LNCaP clone FGC (cell line): ENCODE results near the gene SPTLC1.
"Not testable (repeated sequence)": the region's sequence is repeated elsewhere in the genome, so short reads cannot be mapped to it uniquely, and the experiment has no call there.

Experiments
- DNase-seq: peaks from one replicate; pipeline ENCODE4 v3.0.0-alpha.2; 2011; ENCODE audit warnings: low read depth
- H3K4me3 ChIP-seq: 2 replicates; pipeline ENCODE4 v1.5.1; 2011; ENCODE audit warnings: mild to moderate bottlenecking, low read depth, low read length, control low read depth
- TF ChIP-seq, protein P1 (sequence below): IDR thresholded peaks from 2 replicates; pipeline ENCODE4 v1.5.1; 2012; ENCODE audit warnings: mild to moderate bottlenecking; ENCODE audit not compliant: control insufficient read depth, insufficient read depth; ENCODE audit errors: extremely low read depth

The SPTLC1 gene

DNA sequence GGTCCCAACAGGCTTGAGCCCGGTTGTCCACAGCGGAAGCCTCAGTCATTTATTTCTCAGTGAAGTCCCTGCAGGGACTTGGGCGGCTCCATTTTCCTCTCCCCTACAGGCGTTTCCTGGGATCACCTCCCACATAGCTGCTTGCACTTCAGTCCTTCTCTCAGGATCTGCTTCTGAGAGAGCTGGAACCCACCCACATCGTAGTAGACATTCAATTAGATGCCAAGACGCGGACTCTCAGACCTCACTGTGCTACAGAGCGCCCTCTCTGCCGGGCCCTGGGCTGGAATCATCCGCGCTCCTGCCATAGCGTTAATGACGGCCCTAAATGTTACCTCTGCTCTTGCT, 111.2 kb downstream of the SPTLC1 start:
- DNase-seq = no peak
- TF ChIP-seq, protein P1, sequence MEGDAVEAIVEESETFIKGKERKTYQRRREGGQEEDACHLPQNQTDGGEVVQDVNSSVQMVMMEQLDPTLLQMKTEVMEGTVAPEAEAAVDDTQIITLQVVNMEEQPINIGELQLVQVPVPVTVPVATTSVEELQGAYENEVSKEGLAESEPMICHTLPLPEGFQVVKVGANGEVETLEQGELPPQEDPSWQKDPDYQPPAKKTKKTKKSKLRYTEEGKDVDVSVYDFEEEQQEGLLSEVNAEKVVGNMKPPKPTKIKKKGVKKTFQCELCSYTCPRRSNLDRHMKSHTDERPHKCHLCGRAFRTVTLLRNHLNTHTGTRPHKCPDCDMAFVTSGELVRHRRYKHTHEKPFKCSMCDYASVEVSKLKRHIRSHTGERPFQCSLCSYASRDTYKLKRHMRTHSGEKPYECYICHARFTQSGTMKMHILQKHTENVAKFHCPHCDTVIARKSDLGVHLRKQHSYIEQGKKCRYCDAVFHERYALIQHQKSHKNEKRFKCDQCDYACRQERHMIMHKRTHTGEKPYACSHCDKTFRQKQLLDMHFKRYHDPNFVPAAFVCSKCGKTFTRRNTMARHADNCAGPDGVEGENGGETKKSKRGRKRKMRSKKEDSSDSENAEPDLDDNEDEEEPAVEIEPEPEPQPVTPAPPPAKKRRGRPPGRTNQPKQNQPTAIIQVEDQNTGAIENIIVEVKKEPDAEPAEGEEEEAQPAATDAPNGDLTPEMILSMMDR = no peak
- H3K4me3 ChIP-seq = no peak overlapping the region

DNA sequence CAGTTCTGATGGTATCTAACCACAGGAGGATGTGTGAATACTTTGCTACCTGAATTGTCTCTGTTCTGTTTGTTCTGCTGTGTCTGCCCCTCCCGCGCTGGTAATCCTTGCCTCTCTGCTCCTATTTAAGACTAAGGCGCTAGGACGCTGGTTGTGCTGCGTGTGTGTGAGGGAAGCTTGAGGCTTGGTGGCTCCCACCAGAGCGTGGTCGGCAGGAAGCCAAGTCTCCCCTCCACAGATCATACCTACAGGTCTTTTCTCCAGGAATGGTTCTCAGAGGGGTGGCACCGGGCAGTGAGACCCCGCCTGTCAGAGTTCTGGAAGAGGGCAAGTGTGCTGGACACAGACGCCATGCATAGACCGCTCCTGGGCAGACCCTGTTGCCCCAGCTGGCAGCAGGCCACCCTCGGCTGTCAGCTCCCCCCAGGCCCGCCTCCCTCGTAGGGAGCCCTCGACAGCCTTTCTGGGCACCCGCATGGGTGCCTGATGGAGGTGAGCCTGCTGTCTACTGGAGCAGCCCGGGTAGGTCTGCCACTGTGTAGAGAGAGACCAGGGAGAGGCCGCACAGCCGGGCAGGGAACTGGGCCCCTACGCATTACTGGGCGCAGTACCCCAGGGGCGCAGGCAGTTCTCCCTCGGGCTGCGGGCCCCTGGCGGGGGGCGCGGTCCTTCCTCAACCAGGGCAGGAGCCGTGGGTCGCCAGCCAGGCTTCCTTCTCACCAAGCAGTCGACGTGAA, 111.7 kb downstream of the SPTLC1 start:
- TF ChIP-seq, protein P1 = no peak
- no peak overlapping the region for H3K4me3 ChIP-seq
- DNase-seq = no peak

DNA sequence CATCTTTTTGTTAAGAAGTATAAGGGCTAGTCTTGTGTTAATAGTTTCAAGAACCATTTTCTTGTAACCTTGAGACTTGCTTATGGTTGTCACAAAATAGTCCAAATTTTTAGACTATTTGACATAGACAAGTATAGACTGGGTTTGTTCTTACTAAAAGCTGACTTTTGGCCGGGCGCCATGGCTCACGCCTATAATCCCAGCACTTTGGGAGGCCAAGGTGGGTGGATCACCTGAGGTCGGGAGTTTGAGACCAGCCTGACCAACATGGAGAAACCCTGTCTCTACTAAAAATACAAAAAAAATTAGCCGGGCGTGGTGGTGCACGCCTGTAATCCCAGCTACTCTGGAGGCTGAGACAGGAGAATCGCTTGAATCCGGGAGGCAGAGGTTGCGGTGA, 113.3 kb downstream of the SPTLC1 start:
- not testable (repeated sequence) for H3K4me3 ChIP-seq, DNase-seq

DNA sequence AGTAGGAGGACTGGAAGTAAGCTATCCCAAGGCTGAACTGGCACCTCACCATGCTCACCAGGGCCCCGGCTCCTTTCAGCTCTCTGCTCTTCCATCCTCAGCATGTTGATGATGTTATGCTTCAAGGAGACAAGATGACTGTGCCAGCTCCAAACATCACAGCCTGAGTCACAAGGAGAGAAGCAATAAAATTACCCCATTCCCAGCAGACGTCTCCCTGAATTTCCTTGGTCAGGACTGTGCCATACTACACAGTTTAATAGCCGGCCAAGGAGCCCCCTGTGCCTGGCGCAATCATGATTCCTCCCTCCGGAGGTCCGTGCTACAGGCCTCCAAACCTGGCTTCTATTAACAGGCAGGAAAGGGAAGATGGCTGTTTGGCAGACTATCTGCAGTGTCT, 114.0 kb downstream of the SPTLC1 start:
- no peak for DNase-seq
- TF ChIP-seq, protein P1 = no peak
- no peak overlapping the region for H3K4me3 ChIP-seq

DNA sequence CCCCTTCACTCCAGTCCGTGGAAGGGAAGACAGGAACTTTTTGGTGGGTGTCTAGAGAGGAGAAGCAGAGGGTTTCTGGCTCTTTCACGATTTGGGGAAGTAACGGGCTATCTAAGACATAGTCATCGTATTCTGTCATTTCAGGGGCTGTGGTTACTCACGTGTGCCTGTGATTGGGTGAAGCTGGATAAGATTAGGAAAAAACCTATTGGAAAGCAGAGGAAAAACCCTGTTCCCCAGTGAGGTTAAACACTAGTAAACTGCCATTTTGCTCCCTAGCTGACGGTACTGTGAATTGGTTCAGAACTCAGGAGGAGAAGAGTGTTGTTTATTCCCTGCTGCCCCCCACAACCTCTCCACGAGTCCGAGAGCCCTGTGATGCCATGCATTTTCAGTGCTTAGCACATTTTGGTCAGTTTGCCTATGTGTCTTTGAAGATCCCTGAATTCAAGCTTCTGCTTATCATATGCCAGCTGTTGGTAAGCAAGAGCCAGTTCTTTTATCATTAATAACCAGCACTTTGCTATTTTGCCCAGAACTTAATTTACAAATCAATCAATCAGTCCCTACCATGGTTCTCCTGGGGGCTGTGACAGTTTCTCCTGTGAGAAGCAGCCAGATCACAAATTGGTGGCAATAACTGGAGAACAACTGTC, 120.1 kb downstream of the SPTLC1 start:
- TF ChIP-seq, protein P1 = no peak
- no peak overlapping the region for H3K4me3 ChIP-seq
- no peak for DNase-seq

DNA sequence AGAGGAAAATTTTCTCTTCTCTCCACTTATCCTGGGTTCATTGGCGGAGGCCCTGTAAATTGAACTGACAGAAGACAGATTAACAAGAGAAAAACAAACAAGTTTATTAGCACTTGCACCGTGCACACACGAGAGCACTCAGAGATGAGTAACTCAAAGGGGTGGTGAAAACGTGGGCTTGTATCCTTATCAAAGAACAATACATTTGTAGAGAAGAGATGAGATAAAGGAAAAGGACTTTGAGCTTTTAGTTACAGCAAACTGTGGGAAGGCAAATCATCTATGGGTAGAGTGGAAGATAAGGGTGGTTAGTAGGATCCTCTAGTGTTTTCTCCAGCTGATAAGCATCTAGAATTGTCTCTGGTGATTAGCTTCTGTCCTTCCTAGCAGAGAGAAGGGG, 120.8 kb downstream of the SPTLC1 start:
- H3K4me3 ChIP-seq = no peak overlapping the region
- TF ChIP-seq, protein P1 = no peak
- peak; percentile 47 for DNase-seq

DNA sequence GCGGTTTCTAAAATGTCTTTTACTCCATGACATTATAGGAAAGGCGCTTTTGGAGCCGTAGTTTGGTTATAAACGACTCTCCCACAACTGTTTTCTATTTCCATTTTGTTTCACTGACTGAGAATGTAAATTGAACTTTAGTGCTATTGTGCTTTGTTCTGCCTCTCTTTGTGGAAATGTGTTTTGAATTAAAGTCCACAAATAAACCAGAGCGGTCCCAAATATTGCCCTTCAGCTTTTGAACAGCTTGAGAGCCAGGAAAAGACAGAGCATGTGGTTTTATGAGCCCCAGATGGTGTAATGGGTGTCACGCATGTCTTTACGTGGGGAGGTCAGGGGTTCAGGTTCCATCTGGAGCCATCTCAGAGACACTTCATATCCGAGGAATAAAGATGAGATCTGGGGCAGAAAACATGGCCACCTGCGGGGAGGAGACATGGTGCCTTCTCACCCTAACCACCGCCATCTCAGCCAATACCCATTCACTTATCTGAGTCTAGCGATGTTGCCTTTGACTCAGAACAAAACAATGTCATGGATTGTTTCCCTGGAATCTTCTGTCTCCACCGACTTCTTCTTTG, 122.7 kb downstream of the SPTLC1 start:
- TF ChIP-seq, protein P1 = no peak
- H3K4me3 ChIP-seq = no peak overlapping the region
- no peak for DNase-seq
